Adrenal gland (tissue), 12 donors: Measurements from ENCODE around the gene TNP1. TPM values are rescaled to one million over a fixed set of nuclear protein-coding genes. Genes with fewer than 3 reads are reported as not detected.

Experiments
- DNase-seq, 7 donors: peaks; one replicate each; pipeline ENCODE4 v3.0.0-alpha.2; 2019 to 2020
- H3K27ac ChIP-seq, 5 donors: fragments of 200-600 bp; sonication (generic) in 4 of 5; 1 replicate in 3 of 5; 2 replicates in 2 of 5; pipeline versions ENCODE4 v1.5.1 to v1.8.0; 2016 to 2020; ENCODE audit warnings: mild to moderate bottlenecking in 1 of 5
- H3K27me3 ChIP-seq: fragments of 200-600 bp; 2 replicates; pipeline ENCODE4 v1.8.0; 2021
- H3K36me3 ChIP-seq, 2 donors: fragments of 200-600 bp; replicated peaks in 1 of 2; 1 replicate in 1 of 2; 2 replicates in 1 of 2; pipeline versions ENCODE4 v1.5.1 to v1.8.0; 2018 to 2022
- H3K4me1 ChIP-seq, 2 donors: fragments of 200-600 bp; replicated peaks in 1 of 2; 1 replicate in 1 of 2; 2 replicates in 1 of 2; pipeline versions ENCODE4 v1.5.1 to v1.8.0; 2018 to 2021
- H3K4me3 ChIP-seq, 4 donors: fragments of 200-600 bp; sonication (generic) in 3 of 4; one replicate each; pipeline ENCODE4 v1.5.1; 2016 to 2018
- H3K9me3 ChIP-seq, 3 donors: fragments of 200-600 bp; sonication (generic) in 1 of 3; replicated peaks in 1 of 3; 1 replicate in 2 of 3; 2 replicates in 1 of 3; pipeline versions ENCODE4 v1.5.1 to v1.8.0; 2016 to 2021
- POLR2A ChIP-seq, 2 donors: fragments of 450-650 bp; IDR thresholded peaks; one replicate each; pipeline ENCODE4 v1.6.1; 2017; ENCODE audit warnings: antibody characterized with exemption in 2 of 2, mild to moderate bottlenecking in 2 of 2, moderate library complexity in 1 of 2
- WGBS, 4 donors: extraction: QIAGEN DNeasy Blood & Tissue Kit in 2 of 4; methylation state at CpG; one replicate each; pipeline versions ENCODE4 v1.1.5 to v1.1.7; 2013 to 2017; 5-methylcytosine and 5-hydroxymethylcytosine counted together
- intact Hi-C, 2 donors: fragments of 100-400 bp; cut with DNase I; formaldehyde crosslinking; loops; one replicate each; pipeline versions ENCODE4 v1.14.1 to v1.15.0; 2022 to 2023
- polyA plus RNA-seq, 3 donors: library from polyadenylated mRNA; stranded (reverse); fragments of 200-250 nt in 2 of 3; fragments of 350-450 nt in 1 of 3; fragmentation: Illumina TruSeq in 1 of 3; extraction: RNeasy Lipid Tissue Mini Kit (QIAGEN cat#74804) in 1 of 3; gene quantifications; one replicate each; pipeline ENCODE4 v1.2.3, GENCODE V29; 2013 to 2014
- total RNA-seq, 9 donors: library from RNA; depleted of rRNA in 4 of 9; stranded (reverse); fragments of >200 nt in 4 of 9; fragments of 120-200 nt in 1 of 9; fragmentation: NEBNext Ultra II Directional in 1 of 9; extraction: Animal tissue kit (Norgen Biotek cat#: 25700) in 1 of 9; gene quantifications; one replicate each; pipeline versions ENCODE4 v1.1.0 to v1.2.4, GENCODE V29; 2013 to 2023
- TF ChIP-seq, protein P1 (sequence below), 6 experiments: fragments of 450-650 bp in 4 of 6; fragments of 200-600 bp in 2 of 6; sonication (generic) in 1 of 6; IDR thresholded peaks; 1 replicate in 5 of 6; 2 replicates in 1 of 6; pipeline versions ENCODE4 v1.5.1 to v1.8.0; 2016 to 2021; ENCODE audit warnings: antibody characterized with exemption in 6 of 6, mild to moderate bottlenecking in 2 of 6, moderate library complexity in 1 of 6
- donor health status: healthy with polysubstance abuse.
- donor health status: Bipolar disorder and iron deficiency.
- donor health status: DM: yes; HTN: yes; CAD: no.
- donor health status: DM: no; HTN: no; CAD: no.
- donor health status: DM: no; HTN: no; CAD: no.
- donor health status: DM: yes; HTN: yes; CAD: no.

Gene TNP1
- total and polyA plus RNA-seq, 12 donors = not detected

DNA sequence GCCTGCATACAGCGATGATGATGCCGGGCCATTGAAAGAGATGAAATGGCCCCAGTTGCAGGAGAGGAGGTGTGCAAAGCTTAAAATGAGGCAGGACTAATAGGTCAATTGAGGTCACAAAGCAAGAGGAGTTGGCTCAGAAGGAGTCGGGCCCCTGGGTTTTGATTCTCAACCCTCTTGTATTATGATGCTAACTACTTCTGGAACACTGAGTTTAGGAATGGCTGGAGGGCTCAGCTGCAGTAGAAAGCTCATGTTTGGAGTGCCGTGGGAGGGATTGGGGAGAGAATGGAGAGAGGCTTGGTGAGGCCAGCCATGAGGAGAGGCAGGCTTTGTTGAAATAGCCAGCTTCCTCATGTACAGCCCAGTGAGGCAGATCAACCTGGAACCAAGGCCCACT is 4.8 kb downstream of the TNP1 start:
- intact Hi-C loops = no loop called here
- Histone ChIP-seq H3K27me3 (no peaks in the 10 kb centered on the region), H3K36me3 (no peaks in the 10 kb centered on the region), H3K9me3 (no peaks in the 10 kb centered on the region), H3K4me3 (no peak overlapping the region), H3K27ac (peak overlapping the region in 1 of 5 donors; percentile 33), H3K4me1 (peaks cover 0 to 10% of the 10 kb centered on the region in 2 donors)
- DNase-seq = no peak
- WGBS, 4 donors = 92 to 97% (median 94%) methylated on average over 4 of the region's 4 CpGs
- no peak for TF ChIP-seq POLR2A (IDR thresholded peaks at IDR 0.05)
- TF ChIP-seq, protein P1, sequence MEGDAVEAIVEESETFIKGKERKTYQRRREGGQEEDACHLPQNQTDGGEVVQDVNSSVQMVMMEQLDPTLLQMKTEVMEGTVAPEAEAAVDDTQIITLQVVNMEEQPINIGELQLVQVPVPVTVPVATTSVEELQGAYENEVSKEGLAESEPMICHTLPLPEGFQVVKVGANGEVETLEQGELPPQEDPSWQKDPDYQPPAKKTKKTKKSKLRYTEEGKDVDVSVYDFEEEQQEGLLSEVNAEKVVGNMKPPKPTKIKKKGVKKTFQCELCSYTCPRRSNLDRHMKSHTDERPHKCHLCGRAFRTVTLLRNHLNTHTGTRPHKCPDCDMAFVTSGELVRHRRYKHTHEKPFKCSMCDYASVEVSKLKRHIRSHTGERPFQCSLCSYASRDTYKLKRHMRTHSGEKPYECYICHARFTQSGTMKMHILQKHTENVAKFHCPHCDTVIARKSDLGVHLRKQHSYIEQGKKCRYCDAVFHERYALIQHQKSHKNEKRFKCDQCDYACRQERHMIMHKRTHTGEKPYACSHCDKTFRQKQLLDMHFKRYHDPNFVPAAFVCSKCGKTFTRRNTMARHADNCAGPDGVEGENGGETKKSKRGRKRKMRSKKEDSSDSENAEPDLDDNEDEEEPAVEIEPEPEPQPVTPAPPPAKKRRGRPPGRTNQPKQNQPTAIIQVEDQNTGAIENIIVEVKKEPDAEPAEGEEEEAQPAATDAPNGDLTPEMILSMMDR (IDR thresholded peaks at IDR 0.05) = no peak

DNA sequence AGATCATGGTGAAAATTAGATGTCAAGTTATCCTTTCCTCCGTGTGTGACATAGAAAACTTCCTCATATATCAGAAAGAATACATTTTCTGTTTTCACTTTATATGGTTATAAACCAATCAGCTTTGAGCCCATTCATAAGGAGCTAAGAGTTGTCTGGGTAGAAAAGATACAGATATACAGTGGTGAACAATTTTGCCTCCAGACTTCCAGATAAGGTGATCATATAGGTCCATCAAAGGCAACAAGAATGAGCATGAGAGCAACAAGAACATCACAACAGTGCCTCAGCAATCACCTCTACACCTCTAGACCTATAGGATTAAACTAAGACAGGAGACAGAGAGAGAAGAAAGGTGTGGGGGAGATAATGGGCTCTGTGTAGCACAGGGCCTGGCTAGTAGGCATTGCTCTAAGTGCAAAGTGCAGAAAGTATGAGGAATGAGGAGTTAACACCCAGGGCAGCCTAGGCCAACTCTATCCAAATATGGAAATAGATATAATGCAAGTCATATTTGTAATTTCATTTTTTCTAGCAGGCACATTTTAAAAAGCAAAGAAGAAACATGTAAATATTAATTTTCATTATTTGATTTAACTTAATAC is 8.3 kb downstream of the TNP1 start:
- no peaks in the 10 kb centered on the region for H3K27me3 ChIP-seq
- no peaks in the 10 kb centered on the region for H3K36me3 ChIP-seq
- WGBS, 4 donors = 72 to 84% (median 79%) methylated on average over 1 of the region's 1 CpG
- H3K9me3 ChIP-seq = no peaks in the 10 kb centered on the region
- TF ChIP-seq, protein P1 (IDR thresholded peaks at IDR 0.05) = no peak
- TF ChIP-seq POLR2A (IDR thresholded peaks at IDR 0.05) = no peak
- H3K4me1 ChIP-seq = peaks cover 0 to 12% of the 10 kb centered on the region in 2 donors
- H3K4me3 ChIP-seq = no peak overlapping the region
- H3K27ac ChIP-seq = no peak overlapping the region
- intact Hi-C loops = no loop called here
- DNase-seq = no peak

DNA sequence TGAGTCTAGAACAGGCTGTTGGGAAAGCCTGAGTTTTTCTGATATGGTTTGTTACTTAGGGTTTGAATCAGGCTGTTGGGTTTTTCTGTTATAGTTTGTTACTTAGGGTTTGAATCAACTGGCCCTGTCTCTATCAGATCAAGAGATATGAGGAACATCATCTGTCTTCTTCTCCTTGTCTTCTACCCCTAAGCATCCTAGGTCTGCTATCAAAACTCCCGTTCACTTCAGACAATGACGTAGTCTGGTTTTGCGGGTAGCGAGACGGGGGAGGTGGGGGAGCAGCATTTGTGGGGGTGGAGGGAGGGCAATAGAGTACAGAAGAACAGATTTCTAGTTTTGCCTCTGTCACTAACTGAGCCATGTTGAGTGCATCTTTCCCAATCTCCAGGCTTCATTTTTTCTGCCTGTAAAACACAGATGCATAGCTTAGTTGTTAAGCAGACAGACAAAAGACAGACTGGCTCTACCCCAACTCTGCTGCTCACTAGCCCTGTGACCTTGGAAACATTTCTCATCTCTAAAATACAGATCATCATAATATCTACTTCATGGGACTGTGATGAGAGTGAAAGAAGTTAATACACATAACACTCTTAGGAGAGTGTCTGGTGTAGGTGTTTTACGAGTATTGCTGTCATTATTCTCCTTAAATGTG is 9.1 kb downstream of the TNP1 start:
- H3K27ac ChIP-seq = peak overlapping the region in 1 of 5 donors; percentile 22
- H3K9me3 ChIP-seq = no peaks in the 10 kb centered on the region
- WGBS, 4 donors = 81 to 92% (median 84%) methylated on average over 6 of the region's 6 CpGs
- no peaks in the 10 kb centered on the region for H3K36me3 ChIP-seq
- intact Hi-C loops = no loop called here
- H3K27me3 ChIP-seq = no peaks in the 10 kb centered on the region
- H3K4me3 ChIP-seq = no peak overlapping the region
- peaks cover 0 to 12% of the 10 kb centered on the region in 2 donors for H3K4me1 ChIP-seq
- TF ChIP-seq POLR2A (IDR thresholded peaks at IDR 0.05) = no peak
- TF ChIP-seq, protein P1 (IDR thresholded peaks at IDR 0.05) = no peak
- DNase-seq = peak in 1 of 7 donors; percentile 10

DNA sequence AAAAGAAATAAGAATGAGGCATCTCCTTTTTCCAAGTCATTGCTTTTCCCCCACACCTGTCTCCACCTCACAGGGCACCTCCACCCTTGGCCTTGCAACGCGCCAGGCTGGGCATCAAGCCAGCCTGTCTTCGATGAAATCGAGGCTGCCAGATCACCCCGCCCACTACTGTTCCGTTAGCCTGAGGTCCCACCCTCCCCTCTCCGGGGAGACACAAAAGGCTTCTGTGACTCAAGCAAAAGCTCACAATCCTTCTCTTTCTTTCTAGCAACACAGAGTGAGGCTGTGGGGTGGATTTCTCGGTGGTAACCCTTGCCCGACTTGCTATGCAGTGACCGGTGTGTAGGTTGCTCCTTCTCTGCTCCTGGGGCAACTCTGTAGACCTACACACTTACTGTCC is 9.9 kb downstream of the TNP1 start:
- TF ChIP-seq POLR2A (IDR thresholded peaks at IDR 0.05) = no peak
- TF ChIP-seq, protein P1 (IDR thresholded peaks at IDR 0.05) = no peak
- 43 to 60% (median 46%) methylated on average over 10 of the region's 10 CpGs for WGBS, 4 donors
- no peaks in the 10 kb centered on the region for H3K9me3 ChIP-seq
- no peaks in the 10 kb centered on the region for H3K36me3 ChIP-seq
- intact Hi-C loops = no loop called here
- no peak overlapping the region for H3K4me3 ChIP-seq
- H3K4me1 ChIP-seq = peaks cover 0 to 12% of the 10 kb centered on the region in 2 donors
- H3K27me3 ChIP-seq = no peaks in the 10 kb centered on the region
- H3K27ac ChIP-seq = peak overlapping the region in 1 of 5 donors; percentile 22
- peak; percentile 37 to 81 (median 64) for DNase-seq
